ENCODE data around the gene MEX3C.

The MEX3C gene

DNA sequence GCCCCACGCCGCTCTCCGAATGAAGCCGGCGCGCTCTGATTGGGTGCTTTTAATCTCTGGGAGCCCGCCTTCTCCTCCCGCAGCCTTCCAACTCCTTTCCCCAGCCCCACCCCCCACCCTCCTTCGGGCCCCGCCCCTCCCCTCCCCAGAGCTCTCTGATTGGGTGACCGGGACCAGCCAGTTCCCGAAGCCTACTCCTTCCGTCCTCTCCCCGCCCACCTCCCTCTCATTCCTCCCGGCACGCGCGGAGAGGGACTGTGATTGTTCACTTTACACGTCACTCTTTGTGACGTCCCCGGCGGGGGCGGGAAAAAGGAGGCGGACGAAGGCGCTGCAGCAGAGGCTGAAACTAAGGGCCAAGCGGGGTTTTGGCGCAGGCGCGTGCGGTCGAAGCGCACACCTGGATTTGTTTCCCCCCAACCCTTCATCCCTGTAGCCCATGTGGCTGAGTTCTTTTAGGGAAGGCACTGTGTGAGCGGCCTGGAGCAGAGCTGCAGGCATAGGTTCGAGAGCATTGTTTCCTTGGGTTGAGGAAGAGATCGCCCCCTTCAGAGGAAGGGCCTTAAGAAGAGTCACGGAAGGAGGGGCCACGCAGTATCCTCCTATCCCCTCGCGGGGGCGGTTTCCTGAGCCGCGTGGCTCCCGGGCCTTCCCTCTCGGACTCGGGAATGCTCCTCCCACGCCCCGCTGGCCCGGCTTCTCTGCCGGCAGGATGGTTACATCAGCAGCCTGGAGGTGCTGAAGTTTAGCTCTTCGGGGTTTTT is at the start of gene MEX3C:
TSS of gene MEX3C (minus strand) at position 21 of the 764 bp plus-strand sequence. CDS start 361 bp downstream, outside the sequence.
- DNase-seq (ENCODE audit: low read depth in 2 of 2): peak; percentile 98 to 99

- no peak for DNase-seq (ENCODE audit: low read depth in 2 of 2)
These were observed 43.7 kb upstream of the MEX3C start for GRCh38 chr18:51241226-51241625.

DNA sequence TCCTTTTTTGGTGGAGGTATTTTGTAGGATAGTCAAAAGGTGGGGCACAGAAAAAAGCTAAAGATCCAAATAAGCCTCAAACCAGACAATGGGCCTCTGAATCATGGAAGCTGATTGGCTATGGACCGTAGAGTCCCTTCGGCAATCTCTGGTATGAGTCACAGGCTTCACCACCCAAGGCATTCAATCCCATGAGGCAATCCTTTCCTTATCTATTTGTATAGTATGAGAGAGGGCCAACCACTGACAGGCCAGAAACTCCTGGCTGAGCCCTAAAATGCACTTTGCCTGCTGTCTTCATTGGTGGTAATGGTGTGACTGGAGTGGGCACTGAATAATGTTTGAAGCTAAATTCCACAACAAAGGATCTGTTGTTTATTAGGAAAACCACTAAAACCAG is 38.7 kb upstream of the MEX3C start:
- DNase-seq (ENCODE audit: low read depth in 2 of 2): no peak

DNA sequence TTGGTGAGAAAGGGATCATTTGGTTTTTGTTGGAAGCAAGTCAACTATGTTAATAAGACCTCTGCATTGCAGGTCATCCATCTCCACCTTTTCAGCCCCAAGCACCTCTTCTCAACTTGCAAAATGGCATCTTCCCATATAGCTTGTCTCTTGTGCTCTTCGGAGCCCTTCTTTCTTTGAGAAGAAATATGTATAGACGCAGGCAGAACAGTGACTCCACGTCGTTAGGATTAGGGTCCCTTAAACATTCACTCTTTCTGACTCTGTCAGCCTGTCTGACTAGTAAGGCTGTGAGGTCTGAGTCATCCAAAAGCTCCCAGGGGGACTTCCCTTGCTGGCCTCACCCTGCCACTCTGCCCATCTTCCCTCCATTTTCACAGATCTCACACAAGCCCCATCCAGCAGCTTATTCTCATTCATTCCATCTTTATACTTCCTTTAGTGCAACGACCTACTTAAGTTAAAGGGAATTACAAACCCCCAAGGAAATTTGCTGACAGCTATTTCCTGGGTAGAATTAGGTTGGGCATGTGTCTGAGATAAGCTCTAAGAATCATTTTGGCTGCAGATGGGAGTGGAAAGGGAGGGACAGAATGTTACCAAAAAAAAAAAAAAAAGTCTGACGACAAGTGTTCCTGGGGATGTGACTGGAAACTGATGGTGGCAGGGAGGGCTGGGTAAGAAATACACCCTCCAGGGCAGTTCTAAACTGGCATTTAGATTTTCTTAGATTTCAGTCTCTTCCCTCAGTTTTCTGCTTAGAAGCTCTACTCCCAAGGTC is 37.7 kb upstream of the MEX3C start:
- DNase-seq (ENCODE audit: low read depth in 2 of 2): no peak

GRCh38 chr18:51234117-51235008 is 36.9 kb upstream of the MEX3C start:
- no peak for DNase-seq (ENCODE audit: low read depth in 2 of 2)

GRCh38 chr18:51229328-51229727 is 31.8 kb upstream of the MEX3C start:
- no peak for DNase-seq (ENCODE audit: low read depth in 2 of 2)

DNA sequence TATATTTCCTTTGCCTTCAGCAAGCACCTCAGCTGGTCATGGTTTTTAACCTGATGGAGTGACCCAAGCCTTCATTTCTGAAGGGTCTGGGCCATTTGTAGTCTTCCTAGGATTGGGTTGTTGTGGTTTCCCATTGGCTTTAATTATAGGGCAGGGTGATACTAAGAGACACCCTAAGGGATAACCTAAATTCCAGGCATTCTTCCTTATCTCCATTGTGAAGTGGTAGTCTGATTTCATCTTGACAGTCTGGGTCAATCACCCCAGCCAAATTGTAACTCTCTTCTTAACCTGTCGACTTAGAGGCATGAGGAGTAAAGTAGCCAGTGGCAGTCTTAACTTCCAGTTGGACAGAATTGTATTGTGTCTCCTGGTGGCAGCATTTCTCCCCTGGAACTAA is 30.2 kb upstream of the MEX3C start:
- DNase-seq (ENCODE audit: low read depth in 2 of 2): no peak

DNA sequence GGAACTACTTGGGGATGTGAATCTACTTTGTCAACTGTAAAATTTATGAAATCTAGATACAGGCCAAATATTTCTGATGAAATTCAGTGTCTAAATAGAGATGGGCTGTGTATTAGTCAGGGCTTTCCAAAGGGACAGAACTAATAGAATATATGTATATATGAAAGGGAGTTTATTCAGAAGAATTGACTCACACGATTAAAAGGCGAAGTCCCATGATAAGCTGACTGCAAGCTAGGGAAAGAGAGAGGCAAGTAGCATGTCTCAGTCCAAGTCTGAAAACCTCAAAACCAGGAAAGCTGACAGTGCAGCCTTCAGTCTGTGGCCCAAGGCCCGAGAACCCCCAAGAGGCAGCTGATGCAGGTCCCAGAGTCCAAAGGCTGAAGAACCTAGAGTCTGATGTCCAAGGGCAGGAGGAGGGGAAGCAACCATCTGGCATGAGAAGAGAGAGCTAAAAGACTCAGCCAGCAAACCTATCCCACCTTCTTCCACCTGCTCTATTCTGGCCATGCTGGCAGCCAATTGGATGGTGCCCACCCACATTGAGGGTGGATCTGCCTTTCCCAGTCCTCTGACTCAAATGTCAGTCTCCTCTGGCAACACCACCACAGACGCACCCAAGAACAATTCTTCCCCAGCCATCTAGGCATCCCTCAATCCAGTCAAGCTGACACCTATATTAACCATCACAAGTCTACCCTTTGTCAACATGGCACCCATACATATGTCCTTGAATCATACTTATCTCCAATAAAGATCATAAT is 29.3 kb upstream of the MEX3C start:
- no peak for DNase-seq (ENCODE audit: low read depth in 2 of 2)

GRCh38 chr18:51226068-51226467 is 28.6 kb upstream of the MEX3C start:
- no peak for DNase-seq (ENCODE audit: low read depth in 2 of 2)

- DNase-seq (ENCODE audit: low read depth in 2 of 2): no peak
These were observed 15.1 kb upstream of the MEX3C start for GRCh38 chr18:51212606-51213005.

- peak in 1 of 2 donors; percentile 10 for DNase-seq (ENCODE audit: low read depth in 2 of 2)
These were observed 14.1 kb upstream of the MEX3C start for GRCh38 chr18:51211552-51211951.

- DNase-seq (ENCODE audit: low read depth in 2 of 2): peak in 1 of 2 donors; percentile 13
These were observed 445 bp downstream of the MEX3C start for GRCh38 chr18:51196811-51197660.

DNA sequence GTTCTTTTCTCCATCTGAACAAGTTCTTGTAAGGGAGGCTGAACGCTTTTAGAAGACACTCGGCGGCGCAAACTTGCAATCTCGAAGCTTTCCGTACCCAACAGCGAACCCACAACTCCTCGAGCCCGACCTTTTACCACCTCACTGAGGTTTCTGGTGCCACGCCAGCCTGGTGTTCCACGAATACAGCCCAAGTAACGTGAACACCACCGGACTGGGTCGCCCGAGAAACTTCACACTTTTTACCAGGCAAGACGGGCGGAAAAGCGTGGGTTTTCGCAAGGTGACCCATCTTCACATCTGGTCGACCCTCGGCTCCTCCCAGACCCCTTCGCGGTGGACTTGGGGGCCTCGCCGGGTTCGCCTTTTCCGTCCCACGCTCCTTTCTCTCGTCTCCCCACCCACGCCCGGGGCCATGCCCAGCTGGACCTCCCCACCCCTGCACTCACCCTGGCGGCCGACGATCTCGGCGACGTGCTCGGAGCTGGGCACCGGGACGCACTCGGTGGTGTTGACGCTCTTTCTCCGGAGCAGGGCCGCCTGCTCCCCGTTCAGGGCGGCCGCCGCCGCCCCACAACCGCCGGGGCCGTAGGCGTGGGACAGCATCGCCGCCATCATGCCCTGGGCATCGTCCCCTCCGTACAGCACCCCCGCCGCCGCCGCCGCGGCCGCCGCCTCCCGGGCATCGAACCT is 1.2 kb downstream of the MEX3C start:
- DNase-seq (ENCODE audit: low read depth in 2 of 2): peak in 1 of 2 donors; percentile 33

GRCh38 chr18:51195451-51196117 is 1.9 kb downstream of the MEX3C start:
- DNase-seq (ENCODE audit: low read depth in 2 of 2): no peak

- DNase-seq (ENCODE audit: low read depth in 2 of 2): no peak
These were observed 2.4 kb downstream of the MEX3C start for GRCh38 chr18:51195086-51195450.

DNA sequence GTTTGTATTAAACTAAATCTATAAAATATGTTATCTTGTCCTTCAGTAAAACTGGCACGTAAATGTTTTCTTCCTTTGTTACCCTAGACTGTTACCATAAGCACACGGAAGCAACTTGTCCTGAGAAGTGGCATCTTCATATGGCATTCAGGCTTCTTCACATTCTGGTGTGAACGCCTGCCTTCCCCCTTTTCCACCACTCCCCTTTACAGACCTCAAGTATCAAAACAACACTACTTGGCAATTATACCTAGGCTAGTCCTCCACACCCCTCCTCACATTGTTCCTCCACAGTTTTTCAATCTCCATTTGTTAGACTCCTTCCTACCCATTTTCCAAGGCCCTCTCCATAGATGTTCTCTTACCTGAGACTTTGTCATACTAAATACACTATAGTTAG is 2.9 kb downstream of the MEX3C start:
- DNase-seq (ENCODE audit: low read depth in 2 of 2): no peak

- no peak for DNase-seq (ENCODE audit: low read depth in 2 of 2)
These were observed 3.7 kb downstream of the MEX3C start for GRCh38 chr18:51193621-51194287.

- no peak for DNase-seq (ENCODE audit: low read depth in 2 of 2)
These were observed 4.8 kb downstream of the MEX3C start for GRCh38 chr18:51192696-51193095.

DNA sequence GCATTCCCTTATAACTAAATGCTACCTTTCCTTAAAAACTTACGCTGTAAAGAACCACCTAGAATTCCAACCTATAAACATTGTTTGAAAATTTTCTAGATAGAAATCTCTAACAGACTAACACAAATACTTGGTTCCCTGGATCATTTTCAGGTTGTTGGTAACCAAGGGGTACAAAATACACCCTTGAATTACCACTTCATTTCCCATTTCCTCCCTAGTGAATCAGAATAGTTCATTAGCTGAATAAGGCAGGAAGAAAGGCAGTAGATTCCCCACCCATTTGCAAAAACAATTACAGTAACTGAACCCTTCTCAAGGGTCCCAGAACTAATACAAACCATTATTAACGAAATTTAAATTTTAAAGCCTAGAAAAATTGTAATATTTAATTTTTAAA is 5.5 kb downstream of the MEX3C start:
- no peak for DNase-seq (ENCODE audit: low read depth in 2 of 2)
